ENCODE results near the gene FOXP1. TPM values are rescaled to one million over a fixed set of nuclear protein-coding genes. Genes with fewer than 3 reads are reported as not detected.

Gene FOXP1
- total RNA-seq, 1 donor from 2014 or later = 107 TPM

DNA sequence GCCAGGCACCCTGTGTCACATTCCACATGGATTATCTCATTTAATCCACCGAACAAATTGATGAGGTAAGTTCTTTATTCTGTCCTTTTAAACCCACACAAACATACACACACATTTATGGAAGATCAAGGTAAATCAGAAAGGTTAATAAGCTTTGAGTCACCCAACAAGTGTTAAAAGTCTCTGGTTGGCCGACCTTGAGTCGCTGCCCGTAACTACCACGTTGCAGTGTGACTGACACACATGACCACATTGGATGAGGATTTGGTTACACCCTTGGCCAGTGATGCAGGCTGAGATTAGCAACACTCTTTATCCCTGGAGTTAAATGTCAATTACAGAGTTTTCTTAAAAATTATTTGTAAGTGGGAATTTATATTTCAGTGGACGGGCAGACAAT lies 19.2 kb downstream of the FOXP1 start:
- no peak overlapping the region for H3K27ac ChIP-seq (ENCODE audit: low read depth, low read length)
- H3K27ac Mint-ChIP-seq (ENCODE audit: unreplicated experiment) = no peak overlapping the region
- H3K9me3 ChIP-seq (ENCODE audit: insufficient read depth, low read depth, low read length) = no peaks in the 10 kb centered on the region
- no peak overlapping the region for H3K4me2 ChIP-seq (ENCODE audit: low read length)
- H3K4me1 ChIP-seq (ENCODE audit: insufficient read depth, low read length) = peaks cover 3% of the 10 kb centered on the region
- TF ChIP-seq CTCF (IDR thresholded peaks at IDR 0.05; ENCODE audit: insufficient read depth, low read depth, low read length) (no peak), EZH2 (IDR thresholded peaks at IDR 0.05; ENCODE audit: insufficient read depth, low read length) (no peak)
- H2AFZ ChIP-seq (ENCODE audit: low read depth, low read length) = no peak overlapping the region
- H3K9ac ChIP-seq (ENCODE audit: low read length) = no peak overlapping the region
- peaks cover 29% of the 10 kb centered on the region for H3K4me1 Mint-ChIP-seq (ENCODE audit: low read depth, unreplicated experiment)
- no peaks in the 10 kb centered on the region for H3K27me3 Mint-ChIP-seq (ENCODE audit: low read depth, unreplicated experiment)
- H3K36me3 ChIP-seq (ENCODE audit: insufficient read depth, low read length) = peaks cover 26% of the 10 kb centered on the region
- H3K36me3 Mint-ChIP-seq (ENCODE audit: low read depth, unreplicated experiment) = peaks cover 34% of the 10 kb centered on the region
- FAIRE-seq = no peak
- peak; percentile 30 for DNase-seq (ENCODE audit: low read depth)
- H3K79me2 ChIP-seq (ENCODE audit: insufficient read depth, low read length) = peaks cover 96% of the 10 kb centered on the region
- H3K4me3 Mint-ChIP-seq (ENCODE audit: unreplicated experiment) = no peak overlapping the region
- H4K20me1 ChIP-seq (ENCODE audit: insufficient read depth, low read length) = peaks cover 65% of the 10 kb centered on the region
- peaks cover 2% of the 10 kb centered on the region for H3K9me3 Mint-ChIP-seq (ENCODE audit: unreplicated experiment)
- no peaks in the 10 kb centered on the region for H3K27me3 ChIP-seq (ENCODE audit: insufficient read depth, low read length)
- no peak overlapping the region for H3K4me3 ChIP-seq (ENCODE audit: insufficient read depth, low read depth, low read length)

- Histone ChIP-seq H3K36me3 (ENCODE audit: insufficient read depth, low read length) (peaks cover 26% of the 10 kb centered on the region), H3K4me3 (ENCODE audit: insufficient read depth, low read depth, low read length) (no peak overlapping the region), H2AFZ (ENCODE audit: low read depth, low read length) (no peak overlapping the region), H3K79me2 (ENCODE audit: insufficient read depth, low read length) (peaks cover 96% of the 10 kb centered on the region), H4K20me1 (ENCODE audit: insufficient read depth, low read length) (peaks cover 60% of the 10 kb centered on the region), H3K9ac (ENCODE audit: low read length) (no peak overlapping the region), H3K27ac (ENCODE audit: low read depth, low read length) (no peak overlapping the region), H3K4me2 (ENCODE audit: low read length) (no peak overlapping the region), H3K9me3 (ENCODE audit: insufficient read depth, low read depth, low read length) (no peaks in the 10 kb centered on the region), H3K4me1 (ENCODE audit: insufficient read depth, low read length) (peaks cover 4% of the 10 kb centered on the region), H3K27me3 (ENCODE audit: insufficient read depth, low read length) (no peaks in the 10 kb centered on the region)
- Mint-ChIP-seq H3K27me3 (ENCODE audit: low read depth, unreplicated experiment) (no peaks in the 10 kb centered on the region), H3K9me3 (ENCODE audit: unreplicated experiment) (no peaks in the 10 kb centered on the region), H3K36me3 (ENCODE audit: low read depth, unreplicated experiment) (peaks cover 34% of the 10 kb centered on the region), H3K4me1 (ENCODE audit: low read depth, unreplicated experiment) (peaks cover 34% of the 10 kb centered on the region), H3K4me3 (ENCODE audit: unreplicated experiment) (no peak overlapping the region), H3K27ac (ENCODE audit: unreplicated experiment) (no peak overlapping the region)
- no peak for TF ChIP-seq CTCF (IDR thresholded peaks at IDR 0.05; ENCODE audit: insufficient read depth, low read depth, low read length)
- TF ChIP-seq EZH2 (IDR thresholded peaks at IDR 0.05; ENCODE audit: insufficient read depth, low read length) = no peak
- DNase-seq (ENCODE audit: low read depth) (no peak), FAIRE-seq (no peak)
Observed at GRCh38 chr3:71563827-71564226, 19.7 kb downstream of the FOXP1 start.

- Mint-ChIP-seq H3K27ac (ENCODE audit: unreplicated experiment) (no peak overlapping the region), H3K4me3 (ENCODE audit: unreplicated experiment) (no peak overlapping the region), H3K36me3 (ENCODE audit: low read depth, unreplicated experiment) (peaks cover 31% of the 10 kb centered on the region), H3K9me3 (ENCODE audit: unreplicated experiment) (no peaks in the 10 kb centered on the region), H3K27me3 (ENCODE audit: low read depth, unreplicated experiment) (no peaks in the 10 kb centered on the region), H3K4me1 (ENCODE audit: low read depth, unreplicated experiment) (peaks cover 36% of the 10 kb centered on the region)
- TF ChIP-seq CTCF (IDR thresholded peaks at IDR 0.05; ENCODE audit: insufficient read depth, low read depth, low read length) (no peak), EZH2 (IDR thresholded peaks at IDR 0.05; ENCODE audit: insufficient read depth, low read length) (no peak)
- H3K27ac ChIP-seq (ENCODE audit: low read depth, low read length) = no peak overlapping the region
- no peak overlapping the region for H3K4me3 ChIP-seq (ENCODE audit: insufficient read depth, low read depth, low read length)
- no peak overlapping the region for H3K9ac ChIP-seq (ENCODE audit: low read length)
- peaks cover 26% of the 10 kb centered on the region for H3K36me3 ChIP-seq (ENCODE audit: insufficient read depth, low read length)
- H3K4me2 ChIP-seq (ENCODE audit: low read length) = no peak overlapping the region
- FAIRE-seq (no peak), DNase-seq (ENCODE audit: low read depth) (no peak)
- no peaks in the 10 kb centered on the region for H3K27me3 ChIP-seq (ENCODE audit: insufficient read depth, low read length)
- H3K4me1 ChIP-seq (ENCODE audit: insufficient read depth, low read length) = peaks cover 4% of the 10 kb centered on the region
- H3K9me3 ChIP-seq (ENCODE audit: insufficient read depth, low read depth, low read length) = no peaks in the 10 kb centered on the region
- H3K79me2 ChIP-seq (ENCODE audit: insufficient read depth, low read length) = peaks cover 94% of the 10 kb centered on the region
- H4K20me1 ChIP-seq (ENCODE audit: insufficient read depth, low read length) = peaks cover 56% of the 10 kb centered on the region
- H2AFZ ChIP-seq (ENCODE audit: low read depth, low read length) = no peak overlapping the region
Observed at GRCh38 chr3:71562938-71563337, 20.6 kb downstream of the FOXP1 start.

Measured in astrocyte (in vitro differentiated cells and primary cell).